ENCODE data around the gene GOLGA2. TPM values are rescaled to one million over a fixed set of nuclear protein-coding genes. Genes with fewer than 3 reads are reported as not detected.

The GOLGA2 gene
- polyA plus RNA-seq, 3 donors = 70.2 to 106 (median 93.1) TPM

- no peak for DNase-seq
Measured at GRCh38 chr9:128259156-128259555, 16.7 kb downstream of the GOLGA2 start.

GRCh38 chr9:128258326-128258725, 17.5 kb downstream of the GOLGA2 start:
- no peak for DNase-seq

- DNase-seq = no peak
Measured at GRCh38 chr9:128257907-128258306, 17.9 kb downstream of the GOLGA2 start.

- DNase-seq = no peak
Measured at GRCh38 chr9:128257086-128257825, 18.6 kb downstream of the GOLGA2 start.

GRCh38 chr9:128254855-128255759, 20.7 kb downstream of the GOLGA2 start:
- no peak for DNase-seq

GRCh38 chr9:128254362-128254761, 21.4 kb downstream of the GOLGA2 start:
- DNase-seq = no peak

GRCh38 chr9:128253991-128254346, 21.8 kb downstream of the GOLGA2 start:
- DNase-seq = no peak

GRCh38 chr9:128253140-128253990, 22.4 kb downstream of the GOLGA2 start:
- no peak for DNase-seq

GRCh38 chr9:128252317-128253139, 23.3 kb downstream of the GOLGA2 start:
- no peak for DNase-seq

- DNase-seq = no peak
Measured at GRCh38 chr9:128251732-128252100, 24.1 kb downstream of the GOLGA2 start.

GRCh38 chr9:128250839-128251731, 24.7 kb downstream of the GOLGA2 start:
- no peak for DNase-seq

- peak; percentile 76 for DNase-seq
Measured at GRCh38 chr9:128249908-128250838, 25.6 kb downstream of the GOLGA2 start.

- DNase-seq = no peak
Measured at GRCh38 chr9:128249558-128249907, 26.3 kb downstream of the GOLGA2 start.

GRCh38 chr9:128247226-128247803, 28.5 kb downstream of the GOLGA2 start:
- DNase-seq = no peak

- no peak for DNase-seq
Measured at GRCh38 chr9:128246471-128246870, 29.3 kb downstream of the GOLGA2 start.

- DNase-seq = peak; percentile 83
Measured at GRCh38 chr9:128245421-128246151, 30.2 kb downstream of the GOLGA2 start.

- peak; percentile 91 for DNase-seq
Measured at GRCh38 chr9:128244837-128245231, 31.0 kb downstream of the GOLGA2 start.
